ENCODE data around the gene SHISA7. TPM values are rescaled to one million over a fixed set of nuclear protein-coding genes. Genes with fewer than 3 reads are reported as not detected.

Gene SHISA7
- polyA plus RNA-seq, 3 donors: 0.01 TPM; not detected in 2

GRCh38 chr19:55474269-55475265, 31.5 kb upstream of the SHISA7 start:
- H3K4me2 ChIP-seq (replicated peaks; ENCODE audit: extremely low read depth, low read length, poor library complexity, severe bottlenecking): no peak overlapping the region
- Mint-ChIP-seq H3K36me3 (peaks cover 0 to under 1% of the 10 kb centered on the region in 2 donors), H3K27ac (peak overlapping the region in 2 of 7 donors; percentile 69 to 89), H3K9me3 (peaks cover 0 to 3% (median 0%) of the 10 kb centered on the region in 7 donors), H3K4me3 (no peak overlapping the region), H3K4me1 (peaks cover 30% of the 10 kb centered on the region), H3K27me3 (ENCODE audit: low read depth in 3 of 3) (peaks cover 0 to 6% (median 2%) of the 10 kb centered on the region in 3 donors)
- H3K4me3 ChIP-seq (replicated peaks in 1 of 3; ENCODE audit: low read depth in 2 of 3, low read length in 3 of 3): no peak overlapping the region
- no peak for DNase-seq
- no peaks in the 10 kb centered on the region for H3K27me3 ChIP-seq (ENCODE audit: control insufficient read depth in 2 of 2, insufficient read depth in 2 of 2, low read length in 2 of 2)
- no peaks in the 10 kb centered on the region for H3K9me3 ChIP-seq (replicated peaks in 1 of 2; ENCODE audit: control insufficient read depth in 1 of 2, insufficient read depth in 1 of 2, low read length in 2 of 2)
- 99% methylated on average over 9 of the region's 19 CpGs for WGBS (ENCODE audit: insufficient coverage)
- intact Hi-C loops (cut with micrococcal nuclease): no loop called here
- H3K4me1 ChIP-seq (ENCODE audit: control insufficient read depth in 1 of 2, insufficient read depth in 2 of 2, low read length in 2 of 2): peaks cover 16 to 21% of the 10 kb centered on the region in 2 donors
- H4K20me1 ChIP-seq (ENCODE audit: insufficient read depth, low read length): peaks cover 20% of the 10 kb centered on the region
- no peak overlapping the region for H3K27ac ChIP-seq (ENCODE audit: low read depth in 1 of 2, low read length in 2 of 2)
- no peak overlapping the region for H2AFZ ChIP-seq (ENCODE audit: insufficient read depth, low read depth, low read length, poor library complexity, severe bottlenecking)
- no peak for TF ChIP-seq CTCF (IDR thresholded peaks at IDR 0.05)
- H3K79me2 ChIP-seq (ENCODE audit: insufficient read depth, low read length): peaks cover 23% of the 10 kb centered on the region
- no peaks in the 10 kb centered on the region for H3K36me3 ChIP-seq (replicated peaks in 1 of 2; ENCODE audit: control insufficient read depth in 1 of 2, insufficient read depth in 2 of 2, low read length in 2 of 2)
- no peak overlapping the region for H3K9ac ChIP-seq (ENCODE audit: insufficient read depth, low read length, poor library complexity, severe bottlenecking)

GRCh38 chr19:55473225-55474012, 30.3 kb upstream of the SHISA7 start:
- Histone ChIP-seq H3K4me3 (replicated peaks in 1 of 3; ENCODE audit: low read depth in 2 of 3, low read length in 3 of 3) (no peak overlapping the region), H3K4me1 (ENCODE audit: control insufficient read depth in 1 of 2, insufficient read depth in 2 of 2, low read length in 2 of 2) (peaks cover 16 to 21% of the 10 kb centered on the region in 2 donors), H3K79me2 (ENCODE audit: insufficient read depth, low read length) (peaks cover 15% of the 10 kb centered on the region), H3K27ac (ENCODE audit: low read depth in 1 of 2, low read length in 2 of 2) (no peak overlapping the region), H2AFZ (ENCODE audit: insufficient read depth, low read depth, low read length, poor library complexity, severe bottlenecking) (no peak overlapping the region), H3K9ac (ENCODE audit: insufficient read depth, low read length, poor library complexity, severe bottlenecking) (no peak overlapping the region), H3K9me3 (replicated peaks in 1 of 2; ENCODE audit: control insufficient read depth in 1 of 2, insufficient read depth in 1 of 2, low read length in 2 of 2) (no peaks in the 10 kb centered on the region), H3K27me3 (ENCODE audit: control insufficient read depth in 2 of 2, insufficient read depth in 2 of 2, low read length in 2 of 2) (no peaks in the 10 kb centered on the region), H3K36me3 (replicated peaks in 1 of 2; ENCODE audit: control insufficient read depth in 1 of 2, insufficient read depth in 2 of 2, low read length in 2 of 2) (no peaks in the 10 kb centered on the region), H4K20me1 (ENCODE audit: insufficient read depth, low read length) (peaks cover 9% of the 10 kb centered on the region), H3K4me2 (replicated peaks; ENCODE audit: extremely low read depth, low read length, poor library complexity, severe bottlenecking) (no peak overlapping the region)
- Mint-ChIP-seq H3K4me1 (peaks cover 23% of the 10 kb centered on the region), H3K27me3 (ENCODE audit: low read depth in 3 of 3) (peaks cover 0 to 6% (median 2%) of the 10 kb centered on the region in 3 donors), H3K27ac (peak overlapping the region in 2 of 7 donors; percentile 16 to 27), H3K4me3 (peak overlapping the region in 1 of 2 donors; percentile 24), H3K36me3 (no peaks in the 10 kb centered on the region), H3K9me3 (peaks cover 0 to 3% (median 0%) of the 10 kb centered on the region in 7 donors)
- TF ChIP-seq CTCF (IDR thresholded peaks at IDR 0.05): no peak
- no peak for DNase-seq
- intact Hi-C loops (cut with micrococcal nuclease): no loop called here
- 89% methylated on average over 9 of the region's 16 CpGs for WGBS (ENCODE audit: insufficient coverage)

Data from CD14-positive monocyte (primary cell).